Measurements from ENCODE around the gene OR8I2. TPM values are rescaled to one million over a fixed set of nuclear protein-coding genes. Genes with fewer than 3 reads are reported as not detected.

OR8I2 gene
- total and polyA plus RNA-seq, 2 of the 4 experiments (the other 2 are of a cell fraction), result not detected

GRCh38 chr11:56103210-56103737, 10.2 kb downstream of the OR8I2 start, which contains the start of gene OR8H2:
OR8H2 (plus strand) TSS chr11:56103687; CDS start chr11:56105043, 1,356 bp downstream.
- H3K18ac ChIP-seq (ENCODE audit: low read depth, low read length), result no peak within 1 kb of the TSS
- BruUV-seq (replicated peaks), result no TSS peak
- H3K9me1 ChIP-seq (ENCODE audit: insufficient read depth, low read length), result no peaks in the 10 kb centered on the region
- no peaks in the 10 kb centered on the region for H3K79me1 ChIP-seq (ENCODE audit: low read depth in 1 of 2, low read length in 2 of 2)
- H3K14ac ChIP-seq (replicated peaks; ENCODE audit: low read depth, low read length), result no peak within 1 kb of the TSS
- H4K20me1 ChIP-seq (ENCODE audit: insufficient read depth, low read length), result no peaks in the 10 kb centered on the region
- H4K8ac ChIP-seq (ENCODE audit: low read depth in 2 of 2, low read length in 2 of 2), result no peak within 1 kb of the TSS
- TF ChIP-seq CHD1 (IDR thresholded peaks at IDR 0.05; ENCODE audit: low read depth, low read length), result no peak
- TF ChIP-seq BHLHE40 (IDR thresholded peaks at IDR 0.05; ENCODE audit: low read depth, low read length), result no peak
- TF ChIP-seq ELK1 (IDR thresholded peaks at IDR 0.05; ENCODE audit: borderline replicate concordance, low read depth, low read length), result no peak
- no peak for TF ChIP-seq CTCF (conservative IDR thresholded peaks at IDR 0.05; ENCODE audit: low read depth, low read length)
- TF ChIP-seq USF2 (IDR thresholded peaks at IDR 0.05; ENCODE audit: low read depth, low read length), result no peak
- no peak for TF ChIP-seq SMC3 (IDR thresholded peaks at IDR 0.05; ENCODE audit: low read depth, low read length)
- TF ChIP-seq NFE2L2 (IDR thresholded peaks at IDR 0.05; ENCODE audit: low read depth, low read length), result no peak
- TF ChIP-seq RFX5 (IDR thresholded peaks at IDR 0.05; ENCODE audit: low read depth, low read length), result no peak
- no peak for TF ChIP-seq POLR2A (IDR thresholded peaks at IDR 0.05; ENCODE audit: low read depth, low read length)
- no peak for TF ChIP-seq FOS (IDR thresholded peaks at IDR 0.05; ENCODE audit: low read depth, low read length)
- no peak for TF ChIP-seq MXI1 (IDR thresholded peaks at IDR 0.05; ENCODE audit: borderline replicate concordance, low read depth, low read length)
- no peak within 1 kb of the TSS for H2BK120ac ChIP-seq (ENCODE audit: low read depth, low read length)
- intact Hi-C loops (cut with micrococcal nuclease), result no loop called here
- H3K4ac ChIP-seq (ENCODE audit: low read depth, low read length), result no peak within 1 kb of the TSS
- H3K27ac ChIP-seq (ENCODE audit: insufficient read depth, low read length), result no peak within 1 kb of the TSS
- no peak within 1 kb of the TSS for H2AK9ac ChIP-seq (replicated peaks; ENCODE audit: low read depth, low read length, poor library complexity)
- ChIA-PET CTCF (no interaction called here), POLR2A (ENCODE audit: unreplicated experiment) (no interaction called here)
- H2AK5ac ChIP-seq (ENCODE audit: low read depth, low read length), result no peak within 1 kb of the TSS
- H3K23ac ChIP-seq (ENCODE audit: low read depth, low read length), result no peak within 1 kb of the TSS
- H3K56ac ChIP-seq (ENCODE audit: extremely low read depth, insufficient read depth, low read length), result no peak within 1 kb of the TSS
- no peaks in the 10 kb centered on the region for H3K9me3 ChIP-seq (ENCODE audit: control insufficient read depth, insufficient read depth, low read length)
- H3K4me2 ChIP-seq (ENCODE audit: low read depth, low read length), result no peak within 1 kb of the TSS
- no peak within 1 kb of the TSS for H4K91ac ChIP-seq (ENCODE audit: insufficient read depth, low read depth, low read length)
- dilution Hi-C loops (cut with HindIII; ENCODE audit: low sequenced_read_pairs, unreplicated experiment), result no loop called here
- H2BK20ac ChIP-seq (ENCODE audit: low read depth, low read length), result no peak within 1 kb of the TSS
- H3K4me3 ChIP-seq (ENCODE audit: insufficient read depth, low read depth, low read length), result no peak within 1 kb of the TSS
- no peak within 1 kb of the TSS for H3K9ac ChIP-seq (ENCODE audit: low read depth, low read length)
- no peak within 1 kb of the TSS for H4K5ac ChIP-seq (ENCODE audit: low read depth, low read length)
- no peak within 1 kb of the TSS for H2BK5ac ChIP-seq (ENCODE audit: low read depth, low read length, poor library complexity, severe bottlenecking)
- no peaks in the 10 kb centered on the region for H3K27me3 ChIP-seq (ENCODE audit: control insufficient read depth, insufficient read depth, low read length)
- in situ Hi-C loops (cut with MboI; ENCODE audit: low sequenced_read_pairs), result no loop called here
- no peaks in the 10 kb centered on the region for H3K4me1 ChIP-seq (ENCODE audit: control insufficient read depth, insufficient read depth, low read length)
- ATAC-seq (ENCODE audit: low read depth) (no peak), DNase-seq (no peak)
- H2AFZ ChIP-seq (replicated peaks; ENCODE audit: low read length, poor library complexity), result no peak within 1 kb of the TSS
- no peak within 1 kb of the TSS for H2BK15ac ChIP-seq (ENCODE audit: low read depth, low read length)
- H3K36me3 ChIP-seq (ENCODE audit: control insufficient read depth, insufficient read depth, low read length), result no peaks in the 10 kb centered on the region
